A673 (cell line): ENCODE measurements around the gene IFFO2.

Experiments
- EZH2 ChIP-seq: fragments of 200-600 bp; sonication (generic); IDR thresholded peaks from 2 replicates; pipeline ENCODE4 v1.6.1; 2017; ENCODE audit warnings: borderline replicate concordance, low read depth, mild to moderate bottlenecking, mixed read lengths, antibody characterized with exemption, low read length; ENCODE audit not compliant: poor library complexity, severe bottlenecking
- TF ChIP-seq, protein P1 (sequence below): fragments of 300-800, 200-600 bp; sonication (generic); conservative IDR thresholded peaks from 2 replicates; pipeline ENCODE4 v1.5.1; 2017; ENCODE audit warnings: low read depth, mild to moderate bottlenecking, antibody characterized with exemption, low read length, moderate library complexity, mixed read lengths

DNA sequence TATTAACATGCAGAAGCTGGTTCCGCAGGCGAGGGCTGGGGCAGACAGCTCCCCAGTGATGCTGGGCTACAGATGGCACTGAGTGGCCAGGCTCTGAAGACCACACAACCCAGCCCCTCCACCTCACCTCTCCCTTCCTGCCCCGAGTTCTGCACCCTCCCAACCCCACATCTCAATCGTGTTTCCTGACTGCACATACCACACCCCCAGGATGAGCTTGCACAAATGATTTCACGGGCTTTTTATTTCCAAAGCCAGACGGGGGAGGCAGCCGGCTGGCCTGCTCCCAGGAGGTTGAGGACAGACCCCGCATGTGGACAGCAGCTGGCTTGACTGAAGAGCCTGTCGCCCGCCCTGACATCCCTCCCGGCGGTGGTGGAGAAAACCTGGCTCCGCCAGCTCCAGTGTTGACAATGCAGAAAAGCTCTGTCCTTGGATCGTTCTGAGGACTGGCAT lies 32.7 kb downstream of the IFFO2 start:
- TF ChIP-seq, protein P1, sequence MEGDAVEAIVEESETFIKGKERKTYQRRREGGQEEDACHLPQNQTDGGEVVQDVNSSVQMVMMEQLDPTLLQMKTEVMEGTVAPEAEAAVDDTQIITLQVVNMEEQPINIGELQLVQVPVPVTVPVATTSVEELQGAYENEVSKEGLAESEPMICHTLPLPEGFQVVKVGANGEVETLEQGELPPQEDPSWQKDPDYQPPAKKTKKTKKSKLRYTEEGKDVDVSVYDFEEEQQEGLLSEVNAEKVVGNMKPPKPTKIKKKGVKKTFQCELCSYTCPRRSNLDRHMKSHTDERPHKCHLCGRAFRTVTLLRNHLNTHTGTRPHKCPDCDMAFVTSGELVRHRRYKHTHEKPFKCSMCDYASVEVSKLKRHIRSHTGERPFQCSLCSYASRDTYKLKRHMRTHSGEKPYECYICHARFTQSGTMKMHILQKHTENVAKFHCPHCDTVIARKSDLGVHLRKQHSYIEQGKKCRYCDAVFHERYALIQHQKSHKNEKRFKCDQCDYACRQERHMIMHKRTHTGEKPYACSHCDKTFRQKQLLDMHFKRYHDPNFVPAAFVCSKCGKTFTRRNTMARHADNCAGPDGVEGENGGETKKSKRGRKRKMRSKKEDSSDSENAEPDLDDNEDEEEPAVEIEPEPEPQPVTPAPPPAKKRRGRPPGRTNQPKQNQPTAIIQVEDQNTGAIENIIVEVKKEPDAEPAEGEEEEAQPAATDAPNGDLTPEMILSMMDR = no peak
- no peak for TF ChIP-seq EZH2
